H9 (cell line): ENCODE data around the gene LFNG. TPM values are rescaled to one million over a fixed set of nuclear protein-coding genes. Genes with fewer than 3 reads are reported as not detected.

Source experiments
- DNase-seq: peaks from one replicate; pipeline ENCODE4 v3.0.0-alpha.2; 2017
- H2AFZ ChIP-seq: one replicate; pipeline ENCODE4 v1.6.1; 2013; ENCODE audit warnings: mild to moderate bottlenecking, low read length, control low read depth, moderate library complexity
- H2AK5ac ChIP-seq: 2 replicates; pipeline ENCODE4 v1.6.1; 2013; ENCODE audit warnings: low read length, control low read depth, mixed read lengths; ENCODE audit not compliant: insufficient read length
- H2BK120ac ChIP-seq: one replicate; pipeline ENCODE4 v1.6.1; 2013; ENCODE audit warnings: low read depth, mild to moderate bottlenecking, low read length, control low read depth, inconsistent platforms; ENCODE audit not compliant: poor library complexity, severe bottlenecking
- H2BK12ac ChIP-seq: 2 replicates; pipeline ENCODE4 v1.6.1; 2013; ENCODE audit warnings: low read length, control low read depth, mixed read lengths, low read depth; ENCODE audit not compliant: insufficient read length
- H2BK15ac ChIP-seq: 2 replicates; pipeline ENCODE4 v1.6.1; 2013; ENCODE audit warnings: low read depth, low read length, control low read depth
- H2BK20ac ChIP-seq: one replicate; pipeline ENCODE4 v1.6.1; 2013; ENCODE audit warnings: low read depth, mild to moderate bottlenecking, low read length, control low read depth, inconsistent platforms; ENCODE audit not compliant: poor library complexity, severe bottlenecking
- H2BK5ac ChIP-seq: 2 replicates; pipeline ENCODE4 v1.6.1; 2013; ENCODE audit warnings: low read length, control low read depth, mixed read lengths; ENCODE audit not compliant: insufficient read length
- H3K14ac ChIP-seq: 2 replicates; pipeline ENCODE4 v1.6.1; 2013; ENCODE audit warnings: low read length, control low read depth; ENCODE audit not compliant: insufficient read depth
- H3K18ac ChIP-seq: 2 replicates; pipeline ENCODE4 v1.6.1; 2013; ENCODE audit warnings: low read depth, mild to moderate bottlenecking, mixed read lengths, low read length, control low read depth; ENCODE audit not compliant: insufficient read length
- H3K23ac ChIP-seq: 2 replicates; pipeline ENCODE4 v1.6.1; 2013; ENCODE audit warnings: low read length, control low read depth, mixed read lengths, low read depth; ENCODE audit not compliant: insufficient read length
- H3K23me2 ChIP-seq: 2 replicates; pipeline ENCODE4 v1.6.1; 2013; ENCODE audit warnings: low read depth, mild to moderate bottlenecking, mixed read lengths, low read length, control low read depth; ENCODE audit not compliant: insufficient read length, poor library complexity, severe bottlenecking
- H3K27ac ChIP-seq: 2 replicates; pipeline ENCODE4 v1.5.1; 2013; ENCODE audit warnings: low read length, control low read depth, mixed read lengths, low read depth; ENCODE audit not compliant: insufficient read length
- H3K27me3 ChIP-seq: 2 replicates; pipeline ENCODE4 v1.6.1; 2013; ENCODE audit warnings: low read length, control low read depth, inconsistent platforms; ENCODE audit not compliant: insufficient read depth
- H3K4ac ChIP-seq: 2 replicates; pipeline ENCODE4 v1.6.1; 2013; ENCODE audit warnings: low read depth, mild to moderate bottlenecking, control low read depth, inconsistent platforms, low read length, moderate library complexity
- H3K4me1 ChIP-seq: 2 replicates; pipeline ENCODE4 v1.6.1; 2013; ENCODE audit warnings: low read length, control low read depth, inconsistent platforms; ENCODE audit not compliant: insufficient read depth
- H3K4me2 ChIP-seq: 2 replicates; pipeline ENCODE4 v1.6.1; 2013; ENCODE audit warnings: low read length, control low read depth, mixed read lengths; ENCODE audit not compliant: insufficient read length, insufficient read depth
- H3K56ac ChIP-seq: 2 replicates; pipeline ENCODE4 v1.6.1; 2013; ENCODE audit warnings: low read depth, mild to moderate bottlenecking, mixed read lengths, low read length, control low read depth; ENCODE audit not compliant: insufficient read length
- H3K79me1 ChIP-seq: 2 replicates; pipeline ENCODE4 v1.6.1; 2013; ENCODE audit warnings: low read depth, mild to moderate bottlenecking, moderate library complexity, low read length, control low read depth, inconsistent platforms; ENCODE audit not compliant: insufficient read depth, poor library complexity, severe bottlenecking
- H3K79me2 ChIP-seq: 2 replicates; pipeline ENCODE4 v1.6.1; 2013; ENCODE audit warnings: low read length, control low read depth, inconsistent platforms; ENCODE audit not compliant: insufficient read depth
- H3K9ac ChIP-seq: 2 replicates; pipeline ENCODE4 v1.6.1; 2013; ENCODE audit warnings: low read length, control low read depth, mixed read lengths; ENCODE audit not compliant: insufficient read length; ENCODE audit errors: extremely low read depth
- H3K9me3 ChIP-seq: one replicate; pipeline ENCODE4 v1.6.1; 2013; ENCODE audit warnings: low read depth, low read length, inconsistent platforms; ENCODE audit not compliant: control insufficient read depth
- H3T11ph ChIP-seq: one replicate; pipeline ENCODE4 v1.6.1; 2013; ENCODE audit warnings: mild to moderate bottlenecking, low read length, control low read depth, inconsistent platforms
- H4K20me1 ChIP-seq: one replicate; pipeline ENCODE4 v1.6.1; 2013; ENCODE audit not compliant: control insufficient read depth, insufficient read length, insufficient read depth
- H4K5ac ChIP-seq: 2 replicates; pipeline ENCODE4 v1.6.1; 2013; ENCODE audit warnings: low read depth, mild to moderate bottlenecking, mixed read lengths, low read length, control low read depth; ENCODE audit not compliant: insufficient read length
- H4K8ac ChIP-seq: replicated peaks from 2 replicates; pipeline ENCODE4 v1.6.1; 2013; ENCODE audit warnings: low read length, control low read depth, mixed read lengths, low read depth; ENCODE audit not compliant: insufficient read length
- H4K91ac ChIP-seq: 2 replicates; pipeline ENCODE4 v1.6.1; 2013; ENCODE audit warnings: low read depth, mild to moderate bottlenecking, moderate library complexity, mixed read lengths, low read length, control low read depth; ENCODE audit not compliant: insufficient read length
- H3K27ac Mint-ChIP-seq, 3 experiments: 2 replicates in 2 of 3; 3 replicates in 1 of 3; pipeline ENCODE4 v1.8.0; 2020 to 2021; ENCODE audit warnings: mixed read lengths in 3 of 3, mild to moderate bottlenecking in 1 of 3, moderate library complexity in 1 of 3
- H3K27me3 Mint-ChIP-seq: 2 replicates; pipeline ENCODE4 v1.8.0; 2021; ENCODE audit warnings: low read depth, mild to moderate bottlenecking, moderate library complexity, mixed read lengths
- H3K36me3 Mint-ChIP-seq, 3 experiments: 2 replicates in 2 of 3; 3 replicates in 1 of 3; pipeline ENCODE4 v1.8.0; 2020 to 2021; ENCODE audit warnings: low read depth in 3 of 3, mixed read lengths in 3 of 3; ENCODE audit not compliant: insufficient read depth in 1 of 3
- H3K4me1 Mint-ChIP-seq, 2 experiments: 2 replicates each; pipeline ENCODE4 v1.8.0; 2020; ENCODE audit warnings: mixed read lengths in 2 of 2
- H3K4me3 Mint-ChIP-seq, 2 experiments: 2 replicates in 1 of 2; 3 replicates in 1 of 2; pipeline ENCODE4 v1.8.0; 2020 to 2021; ENCODE audit warnings: mild to moderate bottlenecking in 2 of 2, mixed read lengths in 2 of 2, moderate library complexity in 1 of 2
- H3K9me3 Mint-ChIP-seq, 2 experiments: 2 replicates in 1 of 2; 3 replicates in 1 of 2; pipeline ENCODE4 v1.8.0; 2020; ENCODE audit warnings: mild to moderate bottlenecking in 2 of 2, mixed read lengths in 2 of 2, moderate library complexity in 1 of 2
- CTCF ChIP-seq: fragments of 200-600 bp; sonication (generic); conservative IDR thresholded peaks from 3 replicates; pipeline ENCODE4 v1.8.0; 2021; ENCODE audit warnings: antibody characterized with exemption, mild to moderate bottlenecking
- WGBS: extraction: QIAGEN DNeasy Blood & Tissue Kit; methylation state at CpG from one replicate; pipeline ENCODE4 v1.1.7; 2013; ENCODE audit warnings: missing lambda C conversion rate, low lambda C conversion rate, mixed read lengths; ENCODE audit not compliant: insufficient read length; ENCODE audit errors: extremely low coverage; 5-methylcytosine and 5-hydroxymethylcytosine counted together
- total RNA-seq: library from RNA; stranded (reverse); gene quantifications from 2 replicates; pipeline ENCODE4 v1.2.1, GENCODE V29; 2021

Gene LFNG
- total RNA-seq, 1 experiment from 2014 or later: 52.9 TPM

- Histone ChIP-seq H3K79me1 (no peaks in the 10 kb centered on the region), H2BK120ac (no peak overlapping the region), H3K4ac (no peak overlapping the region), H3K4me1 (peaks cover 4% of the 10 kb centered on the region; the same call in 1 of the 2 replicates), H2BK20ac (no peak overlapping the region), H2BK12ac (no peak overlapping the region), H4K91ac (no peak overlapping the region), H3K9ac (no peak overlapping the region), H3K27ac (no peak overlapping the region), H2AFZ (no peak overlapping the region), H2BK5ac (no peak overlapping the region), H3K18ac (no peak overlapping the region), H4K20me1 (no peaks in the 10 kb centered on the region), H3K79me2 (no peaks in the 10 kb centered on the region), H3K4me2 (no peak overlapping the region), H3K56ac (no peak overlapping the region), H2AK5ac (no peak overlapping the region), H2BK15ac (no peak overlapping the region), H3K27me3 (no peaks in the 10 kb centered on the region), H3K9me3 (no peaks in the 10 kb centered on the region), H3K23ac (no peak overlapping the region), H4K5ac (no peak overlapping the region), H4K8ac (no peak overlapping the region), H3K14ac (no peak overlapping the region), H3K23me2 (peaks cover 5% of the 10 kb centered on the region), H3T11ph (no peak overlapping the region)
- no peak overlapping the region for H3K4me3 Mint-ChIP-seq
- peaks cover 19% of the 10 kb centered on the region for H3K27me3 Mint-ChIP-seq
- TF ChIP-seq CTCF: no peak
- H3K4me1 Mint-ChIP-seq: peaks cover 28 to 34% of the 10 kb centered on the region in 2 experiments
- no peaks in the 10 kb centered on the region for H3K9me3 Mint-ChIP-seq
- no CpG with 5 or more reads among the region's 9 CpGs for WGBS
- H3K27ac Mint-ChIP-seq: no peak overlapping the region
- no peak for DNase-seq
- H3K36me3 Mint-ChIP-seq: no peaks in the 10 kb centered on the region
These were observed 4.8 kb upstream of the LFNG start for GRCh38 chr7:2514473-2515423.
